Measurements from ENCODE around the gene LIF.

The LIF gene

DNA sequence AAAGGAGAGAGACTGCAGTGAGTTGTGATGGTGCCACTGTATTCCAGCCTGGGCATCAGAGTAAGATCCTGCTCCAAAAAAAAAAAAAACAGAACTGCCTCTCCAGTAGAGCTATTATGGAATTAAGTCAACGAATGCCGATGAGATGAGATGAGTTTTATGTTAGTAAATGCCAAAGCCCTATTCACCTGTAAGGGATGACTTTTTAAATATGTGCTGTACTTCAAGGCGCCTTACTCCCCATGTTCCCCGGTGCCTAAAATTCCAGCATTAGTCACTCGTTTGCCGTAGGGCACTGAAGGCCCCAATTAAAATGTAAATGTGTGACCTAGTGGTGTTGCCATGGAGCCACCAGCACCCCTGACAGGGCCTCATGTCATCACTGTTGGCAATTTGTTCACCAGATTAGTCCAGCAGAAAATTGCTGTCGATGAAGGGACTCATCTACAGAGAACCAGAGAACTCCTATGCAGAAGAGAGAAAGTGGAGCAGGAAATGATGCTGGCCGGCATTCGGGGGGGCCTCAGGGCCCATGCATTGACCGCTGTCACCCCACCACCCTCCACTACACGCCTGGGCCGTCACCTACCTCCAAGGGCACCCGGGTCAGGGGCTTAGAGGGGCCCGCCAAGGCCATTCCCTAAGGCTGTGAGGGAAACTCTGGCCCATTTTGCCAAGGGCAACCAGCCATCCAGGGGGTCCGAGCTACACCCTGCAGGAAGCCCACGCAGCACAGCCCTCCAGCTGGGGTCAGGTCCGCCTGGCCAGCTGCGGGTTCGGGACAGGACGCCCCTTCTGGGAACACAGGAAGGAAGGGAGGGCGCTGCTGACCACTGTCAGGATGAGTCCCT lies 17.8 kb downstream of the LIF start:
- no peak overlapping the region for H3K4me3 ChIP-seq (ENCODE audit: control insufficient read depth, low read depth, low read length)
- TF ChIP-seq, protein P1, sequence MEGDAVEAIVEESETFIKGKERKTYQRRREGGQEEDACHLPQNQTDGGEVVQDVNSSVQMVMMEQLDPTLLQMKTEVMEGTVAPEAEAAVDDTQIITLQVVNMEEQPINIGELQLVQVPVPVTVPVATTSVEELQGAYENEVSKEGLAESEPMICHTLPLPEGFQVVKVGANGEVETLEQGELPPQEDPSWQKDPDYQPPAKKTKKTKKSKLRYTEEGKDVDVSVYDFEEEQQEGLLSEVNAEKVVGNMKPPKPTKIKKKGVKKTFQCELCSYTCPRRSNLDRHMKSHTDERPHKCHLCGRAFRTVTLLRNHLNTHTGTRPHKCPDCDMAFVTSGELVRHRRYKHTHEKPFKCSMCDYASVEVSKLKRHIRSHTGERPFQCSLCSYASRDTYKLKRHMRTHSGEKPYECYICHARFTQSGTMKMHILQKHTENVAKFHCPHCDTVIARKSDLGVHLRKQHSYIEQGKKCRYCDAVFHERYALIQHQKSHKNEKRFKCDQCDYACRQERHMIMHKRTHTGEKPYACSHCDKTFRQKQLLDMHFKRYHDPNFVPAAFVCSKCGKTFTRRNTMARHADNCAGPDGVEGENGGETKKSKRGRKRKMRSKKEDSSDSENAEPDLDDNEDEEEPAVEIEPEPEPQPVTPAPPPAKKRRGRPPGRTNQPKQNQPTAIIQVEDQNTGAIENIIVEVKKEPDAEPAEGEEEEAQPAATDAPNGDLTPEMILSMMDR (conservative IDR thresholded peaks at IDR 0.05; ENCODE audit: control insufficient read depth, insufficient read depth, low read depth, low read length): no peak

DNA sequence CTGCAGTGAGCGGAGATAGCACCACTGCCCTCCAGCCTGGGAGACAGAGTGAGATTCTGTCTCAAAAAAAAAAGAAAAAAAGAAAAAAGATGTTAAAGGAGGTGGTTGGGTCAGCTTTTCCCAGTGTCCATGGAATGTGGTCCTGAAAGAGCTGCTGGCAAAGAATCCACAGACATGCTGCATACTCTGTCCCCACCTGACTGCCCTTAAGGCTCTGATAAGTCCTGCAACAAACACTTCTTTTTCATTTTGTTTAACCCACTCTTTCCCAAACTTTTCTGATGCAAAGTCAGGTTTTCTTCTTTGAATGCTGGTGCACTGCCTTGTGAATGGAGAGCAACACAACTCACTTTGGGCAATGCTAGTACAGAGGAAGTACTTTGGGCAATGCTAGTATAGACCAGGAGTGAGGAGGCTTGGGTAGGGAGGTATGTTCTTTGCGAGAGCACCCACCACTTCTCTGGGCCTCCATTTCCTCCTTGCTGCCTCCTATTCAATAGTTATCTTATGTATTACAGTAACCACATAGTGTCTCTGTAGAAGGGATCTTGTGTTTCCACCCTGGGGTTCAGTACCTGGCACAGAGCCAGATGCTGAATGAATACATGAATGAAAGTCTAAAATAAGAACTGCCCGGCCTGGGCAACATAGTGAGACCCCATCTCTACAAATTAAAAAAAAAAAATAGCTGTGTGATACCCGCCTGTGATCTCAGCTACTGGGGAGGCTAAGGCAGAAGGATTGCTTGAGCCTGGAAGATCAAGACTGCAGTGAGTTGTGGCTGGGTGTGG lies 18.9 kb downstream of the LIF start:
- no peak overlapping the region for H3K4me3 ChIP-seq (ENCODE audit: control insufficient read depth, low read depth, low read length)
- TF ChIP-seq, protein P1 (conservative IDR thresholded peaks at IDR 0.05; ENCODE audit: control insufficient read depth, insufficient read depth, low read depth, low read length): no peak
- no peak for DNase-seq (ENCODE audit: low read depth)

More for the DNA sequence above, 17.8 kb downstream of the LIF start:
- no peak for DNase-seq (ENCODE audit: low read depth)

DNA sequence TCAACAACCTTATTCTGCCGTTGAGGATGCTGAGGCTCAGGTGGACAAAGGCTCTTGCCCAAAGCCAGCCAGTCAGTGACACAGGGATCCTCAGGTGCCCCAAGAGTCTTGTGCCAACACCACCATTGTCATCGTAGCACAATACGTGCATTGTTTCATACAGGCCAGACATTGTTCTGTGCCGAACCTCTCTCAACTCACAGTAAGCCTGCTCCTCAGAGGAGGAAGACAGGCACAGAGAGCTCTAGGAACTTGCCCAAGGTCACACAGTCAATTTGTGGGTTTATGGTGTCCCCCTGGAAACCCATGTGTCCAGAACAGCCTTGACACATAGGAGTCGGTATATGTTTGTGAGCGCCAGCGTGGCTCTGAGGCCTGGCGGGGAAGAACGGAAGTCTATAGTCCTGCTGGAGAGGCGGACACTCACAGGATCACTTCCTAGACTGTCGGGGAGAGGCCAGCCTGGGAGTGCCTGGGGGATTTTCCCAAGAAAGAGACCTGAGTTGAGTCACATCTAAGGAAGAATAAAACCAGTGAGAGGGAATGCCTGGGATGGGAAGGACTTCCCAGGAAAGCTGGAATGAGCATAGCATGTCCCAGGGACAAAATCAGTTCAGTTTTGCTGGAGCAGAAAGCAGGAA lies 20.2 kb downstream of the LIF start:
- no peak overlapping the region for H3K4me3 ChIP-seq (ENCODE audit: control insufficient read depth, low read depth, low read length)
- TF ChIP-seq, protein P1 (conservative IDR thresholded peaks at IDR 0.05; ENCODE audit: control insufficient read depth, insufficient read depth, low read depth, low read length): no peak
- DNase-seq (ENCODE audit: low read depth): no peak

DNA sequence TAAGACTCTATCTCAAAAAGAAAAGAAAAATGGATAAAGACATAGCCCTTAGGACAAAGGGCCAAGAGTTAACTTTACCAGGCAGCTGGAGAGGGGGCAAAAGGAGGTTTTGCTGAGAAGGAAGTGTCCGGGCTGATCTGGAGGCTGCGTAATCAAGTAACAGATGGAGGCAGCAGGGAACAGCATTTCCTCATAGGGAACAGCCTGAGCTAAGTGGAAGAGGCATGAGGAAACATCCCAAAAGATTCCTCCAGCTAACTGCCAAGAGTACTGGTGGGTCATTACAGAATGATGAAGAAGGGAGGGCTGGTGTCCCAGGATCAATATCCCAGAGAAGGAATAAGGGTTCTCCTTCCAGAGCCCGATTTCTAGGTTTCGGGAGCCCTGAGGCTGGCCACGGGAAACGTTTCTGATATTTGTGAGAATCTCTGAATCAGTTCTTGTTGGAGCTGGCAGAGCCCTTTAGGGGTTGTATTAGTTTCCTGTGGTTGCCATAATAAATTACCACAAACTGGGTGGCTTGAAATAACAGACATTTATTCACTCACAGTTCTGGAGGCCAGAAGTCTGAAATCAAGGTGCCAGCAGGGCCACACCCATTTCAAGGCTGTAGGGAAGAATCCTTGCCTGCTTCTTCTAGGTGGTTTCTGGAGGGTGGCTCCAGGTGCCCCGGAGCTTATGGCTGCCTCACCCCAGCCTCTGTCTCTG lies 21.2 kb downstream of the LIF start:
- TF ChIP-seq, protein P1 (conservative IDR thresholded peaks at IDR 0.05; ENCODE audit: control insufficient read depth, insufficient read depth, low read depth, low read length): no peak
- no peak for DNase-seq (ENCODE audit: low read depth)
- H3K4me3 ChIP-seq (ENCODE audit: control insufficient read depth, low read depth, low read length): no peak overlapping the region

DNA sequence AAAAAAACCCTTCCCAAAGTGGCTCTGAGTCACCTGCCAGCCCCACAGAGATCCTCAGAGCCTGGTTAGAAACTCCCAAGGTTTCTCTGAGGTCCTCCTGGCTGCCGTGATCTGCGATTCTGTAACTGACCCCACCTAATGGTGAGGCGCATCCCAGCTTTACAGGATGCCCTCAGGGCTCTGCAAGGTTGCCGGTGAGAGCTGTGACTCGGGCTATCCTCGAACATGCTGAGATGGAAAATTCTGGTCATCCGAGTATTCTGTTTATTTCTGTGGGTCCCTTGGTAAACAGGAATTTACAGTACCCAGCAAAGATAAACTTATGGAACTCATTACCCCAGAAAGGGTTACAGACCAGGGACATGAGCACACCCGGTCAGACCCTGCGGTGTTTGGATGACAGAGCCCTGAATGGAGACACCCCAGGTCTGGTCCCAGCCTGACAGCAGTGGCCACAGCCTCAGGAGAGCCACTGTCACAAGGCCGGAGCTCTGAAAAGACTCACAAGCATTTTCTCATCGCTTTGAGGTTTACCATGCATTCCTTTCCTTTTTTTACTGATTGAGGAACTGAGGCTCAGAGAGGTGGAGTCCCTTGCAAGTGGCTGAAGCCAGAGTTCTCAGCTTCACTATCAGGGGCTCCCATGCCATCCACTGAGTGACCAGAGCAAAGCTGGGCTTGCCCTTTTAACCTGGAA lies 22.2 kb downstream of the LIF start:
- no peak overlapping the region for H3K4me3 ChIP-seq (ENCODE audit: control insufficient read depth, low read depth, low read length)
- TF ChIP-seq, protein P1 (conservative IDR thresholded peaks at IDR 0.05; ENCODE audit: control insufficient read depth, insufficient read depth, low read depth, low read length): no peak
- DNase-seq (ENCODE audit: low read depth): no peak

Data from fibroblast of mammary gland (primary cell).